ENCODE results near the gene SLC16A2. TPM values are rescaled to one million over a fixed set of nuclear protein-coding genes. Genes with fewer than 3 reads are reported as not detected.

SLC16A2 gene
- total RNA-seq (under 1 TPM; 0.16 to 0.22 TPM), total RNA-seq (0 to 6.2 (median 0.39) reads per million in 172 experiments)
- 0.32 TPM for polyA plus RNA-seq (2013, experiment 1 of 2)
- polyA plus RNA-seq (2013, experiment 2 of 2), result 1.2 TPM

GRCh38 chrX:74421036-74421739, at the start of gene SLC16A2:
Gene SLC16A2, plus strand, starts transcription at chrX:74421493. Its CDS starts 145 bp downstream, at chrX:74421638.
- peaks cover 12 to 15% of the 10 kb centered on the region in 2 experiments for H3K27me3 ChIP-seq (ENCODE audit: control insufficient read depth in 1 of 2, insufficient read depth in 2 of 2, low read length in 2 of 2)
- intact Hi-C loops (cut with DNase I, micrococcal nuclease), result no loop called here
- Mint-ChIP-seq H3K27me3 (peaks cover 33% of the 10 kb centered on the region), H3K9me3 (no peaks in the 10 kb centered on the region), H3K27ac (no peak within 1 kb of the TSS), H3K4me3 (peak within 1 kb of the TSS; percentile 93), H3K4me1 (ENCODE audit: low read depth) (peaks cover 7% of the 10 kb centered on the region), H3K36me3 (ENCODE audit: low read depth) (no peaks in the 10 kb centered on the region)
- H3K4me3 ChIP-seq (ENCODE audit: low read length), result peak within 1 kb of the TSS; percentile 54
- peaks cover 30% of the 10 kb centered on the region for H3K4me1 ChIP-seq (ENCODE audit: insufficient read depth, low read length)
- no peaks in the 10 kb centered on the region for H3K9me3 ChIP-seq (ENCODE audit: control insufficient read depth in 1 of 2, insufficient read depth in 1 of 2, low read length in 2 of 2)
- ChIA-PET POLR2A (interaction anchor here (1.6 kb wide), 1 partner anchor 193 kb away, joined by 4 read pairs; the partner anchor contains the start of gene RLIM), CTCF (no interaction called here)
- ATAC-seq (ENCODE audit: poor library complexity), result peak; percentile 57
- DNase-seq, result peak in 11 of 14 experiments; percentile 2 to 57 (median 28)
- H3K27ac ChIP-seq (ENCODE audit: low read depth in 1 of 2, low read length in 2 of 2), result no peak within 1 kb of the TSS
- TF ChIP-seq CTCF (IDR thresholded peaks at IDR 0.05), result no peak
- no peaks in the 10 kb centered on the region for H3K36me3 ChIP-seq (ENCODE audit: insufficient read depth, low read length)

- CTCF ChIA-PET, result no interaction called here
- ATAC-seq (ENCODE audit: poor library complexity) (no peak), DNase-seq (no peak)
- Histone ChIP-seq H3K27me3 (ENCODE audit: control insufficient read depth in 1 of 2, insufficient read depth in 2 of 2, low read length in 2 of 2) (no peaks in the 10 kb centered on the region), H3K4me3 (ENCODE audit: low read length) (no peak overlapping the region), H3K36me3 (ENCODE audit: insufficient read depth, low read length) (no peaks in the 10 kb centered on the region), H3K27ac (ENCODE audit: low read depth in 1 of 2, low read length in 2 of 2) (no peak overlapping the region), H3K9me3 (ENCODE audit: control insufficient read depth in 1 of 2, insufficient read depth in 1 of 2, low read length in 2 of 2) (no peaks in the 10 kb centered on the region), H3K4me1 (ENCODE audit: insufficient read depth, low read length) (no peaks in the 10 kb centered on the region)
- no peaks in the 10 kb centered on the region for H3K9me3 Mint-ChIP-seq
- no peak for TF ChIP-seq CTCF (IDR thresholded peaks at IDR 0.05)
- no peaks in the 10 kb centered on the region for H3K27me3 Mint-ChIP-seq
- H3K4me3 Mint-ChIP-seq, result no peak overlapping the region
- POLR2A ChIA-PET, result no interaction called here
- H3K4me1 Mint-ChIP-seq (ENCODE audit: low read depth), result no peaks in the 10 kb centered on the region
- intact Hi-C loops (cut with DNase I, micrococcal nuclease), result no loop called here
- H3K27ac Mint-ChIP-seq, result no peak overlapping the region
- H3K36me3 Mint-ChIP-seq (ENCODE audit: low read depth), result no peaks in the 10 kb centered on the region
Measured at GRCh38 chrX:74372272-74372671, 49.0 kb upstream of the SLC16A2 start.

GRCh38 chrX:74377282-74377681, 44.0 kb upstream of the SLC16A2 start:
- Mint-ChIP-seq H3K4me3 (no peak overlapping the region), H3K27me3 (no peaks in the 10 kb centered on the region), H3K36me3 (ENCODE audit: low read depth) (no peaks in the 10 kb centered on the region), H3K27ac (no peak overlapping the region), H3K4me1 (ENCODE audit: low read depth) (no peaks in the 10 kb centered on the region), H3K9me3 (no peaks in the 10 kb centered on the region)
- CTCF ChIA-PET, result interaction anchor here (0.6 kb wide), 1 partner anchor 15 kb away, joined by 3 read pairs; no protein-coding TSS in a partner anchor
- intact Hi-C loops (cut with DNase I, micrococcal nuclease), result no loop called here
- POLR2A ChIA-PET, result no interaction called here
- ATAC-seq (ENCODE audit: poor library complexity) (no peak), DNase-seq (no peak)
- H3K27ac ChIP-seq (ENCODE audit: low read depth in 1 of 2, low read length in 2 of 2), result no peak overlapping the region
- no peaks in the 10 kb centered on the region for H3K36me3 ChIP-seq (ENCODE audit: insufficient read depth, low read length)
- no peaks in the 10 kb centered on the region for H3K9me3 ChIP-seq (ENCODE audit: control insufficient read depth in 1 of 2, insufficient read depth in 1 of 2, low read length in 2 of 2)
- H3K4me3 ChIP-seq (ENCODE audit: low read length), result no peak overlapping the region
- H3K4me1 ChIP-seq (ENCODE audit: insufficient read depth, low read length), result no peaks in the 10 kb centered on the region
- H3K27me3 ChIP-seq (ENCODE audit: control insufficient read depth in 1 of 2, insufficient read depth in 2 of 2, low read length in 2 of 2), result no peaks in the 10 kb centered on the region
- no peak for TF ChIP-seq CTCF (IDR thresholded peaks at IDR 0.05)

All from CD4-positive, alpha-beta T cell (primary cell).